ENCODE measurements around the gene SLC9A9. TPM values are rescaled to one million over a fixed set of nuclear protein-coding genes. Genes with fewer than 3 reads are reported as not detected.

Gene SLC9A9
- total and polyA plus RNA-seq, 9 of the 15 experiments (the other 6 are each of a cell fraction or from before 2014, with no cell fraction given), result 0.03 to 0.13 TPM; not detected in 7

- no peak overlapping the region for H3K9ac ChIP-seq (ENCODE audit: insufficient read depth in 1 of 2, low read depth in 2 of 2, low read length in 2 of 2)
- WGBS (ENCODE audit: insufficient coverage, low coverage, missing lambda C conversion rate), result 73% methylated on average over 2 of the region's 2 CpGs
- H3K27ac ChIP-seq (ENCODE audit: extremely low read depth, low read depth, low read length), result no peak overlapping the region
- in situ Hi-C loops (cut with MboI) (no loop called here), intact Hi-C loops (cut with micrococcal nuclease) (no loop called here)
- peaks cover 4% of the 10 kb centered on the region; the same call in 1 of the 2 replicates for H3K9me3 ChIP-seq (replicated peaks; ENCODE audit: control insufficient read depth, insufficient read depth, low read depth, low read length)
- FAIRE-seq, result no peak
- no peaks in the 10 kb centered on the region for H3K79me2 ChIP-seq (ENCODE audit: control insufficient read depth, insufficient read depth, low read length)
- no peaks in the 10 kb centered on the region for H3K36me3 ChIP-seq (ENCODE audit: control insufficient read depth, insufficient read depth, low read length)
- no peaks in the 10 kb centered on the region for H3K27me3 ChIP-seq (ENCODE audit: control insufficient read depth in 2 of 2, insufficient read depth in 2 of 2, low read length in 2 of 2)
- no peak for TF ChIP-seq MXD1 (CRISPR knock-in tag; IDR thresholded peaks at IDR 0.05; ENCODE audit: borderline replicate concordance, poor library complexity, severe bottlenecking)
- TF ChIP-seq ATF1 (CRISPR knock-in tag; IDR thresholded peaks at IDR 0.05), result no peak
- TF ChIP-seq ATF1 (tag; IDR thresholded peaks at IDR 0.05), result no peak
- TF ChIP-seq ZFP30 (CRISPR knock-in tag; IDR thresholded peaks at IDR 0.05; ENCODE audit: borderline replicate concordance), result no peak
- TF ChIP-seq KAT2B (IDR thresholded peaks at IDR 0.05; ENCODE audit: low read depth, low read length), result no peak
- TF ChIP-seq MCM2 (IDR thresholded peaks at IDR 0.05; ENCODE audit: low read depth), result no peak
- TF ChIP-seq HDGF (IDR thresholded peaks at IDR 0.05), result no peak
- TF ChIP-seq ZBTB1 (CRISPR knock-in tag; IDR thresholded peaks at IDR 0.05; ENCODE audit: borderline replicate concordance, low read depth), result no peak
- TF ChIP-seq, protein P1, sequence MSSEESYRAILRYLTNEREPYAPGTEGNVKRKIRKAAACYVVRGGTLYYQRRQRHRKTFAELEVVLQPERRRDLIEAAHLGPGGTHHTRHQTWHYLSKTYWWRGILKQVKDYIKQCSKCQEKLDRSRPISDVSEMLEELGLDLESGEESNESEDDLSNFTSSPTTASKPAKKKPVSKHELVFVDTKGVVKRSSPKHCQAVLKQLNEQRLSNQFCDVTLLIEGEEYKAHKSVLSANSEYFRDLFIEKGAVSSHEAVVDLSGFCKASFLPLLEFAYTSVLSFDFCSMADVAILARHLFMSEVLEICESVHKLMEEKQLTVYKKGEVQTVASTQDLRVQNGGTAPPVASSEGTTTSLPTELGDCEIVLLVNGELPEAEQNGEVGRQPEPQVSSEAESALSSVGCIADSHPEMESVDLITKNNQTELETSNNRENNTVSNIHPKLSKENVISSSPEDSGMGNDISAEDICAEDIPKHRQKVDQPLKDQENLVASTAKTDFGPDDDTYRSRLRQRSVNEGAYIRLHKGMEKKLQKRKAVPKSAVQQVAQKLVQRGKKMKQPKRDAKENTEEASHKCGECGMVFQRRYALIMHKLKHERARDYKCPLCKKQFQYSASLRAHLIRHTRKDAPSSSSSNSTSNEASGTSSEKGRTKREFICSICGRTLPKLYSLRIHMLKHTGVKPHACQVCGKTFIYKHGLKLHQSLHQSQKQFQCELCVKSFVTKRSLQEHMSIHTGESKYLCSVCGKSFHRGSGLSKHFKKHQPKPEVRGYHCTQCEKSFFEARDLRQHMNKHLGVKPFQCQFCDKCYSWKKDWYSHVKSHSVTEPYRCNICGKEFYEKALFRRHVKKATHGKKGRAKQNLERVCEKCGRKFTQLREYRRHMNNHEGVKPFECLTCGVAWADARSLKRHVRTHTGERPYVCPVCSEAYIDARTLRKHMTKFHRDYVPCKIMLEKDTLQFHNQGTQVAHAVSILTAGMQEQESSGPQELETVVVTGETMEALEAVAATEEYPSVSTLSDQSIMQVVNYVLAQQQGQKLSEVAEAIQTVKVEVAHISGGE (CRISPR knock-in tag; IDR thresholded peaks at IDR 0.05), result no peak
- TF ChIP-seq, protein P2, sequence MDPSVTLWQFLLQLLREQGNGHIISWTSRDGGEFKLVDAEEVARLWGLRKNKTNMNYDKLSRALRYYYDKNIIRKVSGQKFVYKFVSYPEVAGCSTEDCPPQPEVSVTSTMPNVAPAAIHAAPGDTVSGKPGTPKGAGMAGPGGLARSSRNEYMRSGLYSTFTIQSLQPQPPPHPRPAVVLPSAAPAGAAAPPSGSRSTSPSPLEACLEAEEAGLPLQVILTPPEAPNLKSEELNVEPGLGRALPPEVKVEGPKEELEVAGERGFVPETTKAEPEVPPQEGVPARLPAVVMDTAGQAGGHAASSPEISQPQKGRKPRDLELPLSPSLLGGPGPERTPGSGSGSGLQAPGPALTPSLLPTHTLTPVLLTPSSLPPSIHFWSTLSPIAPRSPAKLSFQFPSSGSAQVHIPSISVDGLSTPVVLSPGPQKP (CRISPR knock-in tag; IDR thresholded peaks at IDR 0.05), result no peak
- no peak for TF ChIP-seq BRF1 (IDR thresholded peaks at IDR 0.05; ENCODE audit: borderline replicate concordance, extremely low read depth, insufficient read length)
- no peak for TF ChIP-seq XRCC4 (IDR thresholded peaks at IDR 0.05; ENCODE audit: extremely low read depth, insufficient read depth, insufficient read length)
- no TSS peak for BruUV-seq (replicated peaks)
- no peak for DNase-seq (ENCODE audit: extremely low read depth in 1 of 4, low spot score in 3 of 4)
- no peak overlapping the region for H2AFZ ChIP-seq (ENCODE audit: low read depth, low read length)
- CTCF ChIA-PET (ENCODE audit: low intra/inter-chr PET ratio), result no interaction called here
- no peaks in the 10 kb centered on the region for H3K9me1 ChIP-seq (ENCODE audit: control insufficient read depth, insufficient read depth, low read length)
- no peak overlapping the region for H3K4me2 ChIP-seq (ENCODE audit: insufficient read depth, low read length)
- H4K20me1 ChIP-seq (replicated peaks; ENCODE audit: control insufficient read depth, insufficient read depth, low read length), result no peaks in the 10 kb centered on the region
- no peak for ATAC-seq
- H3K4me3 ChIP-seq, result no peak overlapping the region
- POLR2A ChIA-PET, result no interaction called here
- no peaks in the 10 kb centered on the region; a peak in 1 of 5 replicates for H3K4me1 ChIP-seq (replicated peaks in 1 of 2; ENCODE audit: control insufficient read depth in 2 of 2, insufficient read depth in 2 of 2, low read length in 2 of 2)
Measured at GRCh38 chr3:143249014-143249413, 599.3 kb downstream of the SLC9A9 start.
